Keratinocyte (primary cell): Measurements from ENCODE around the gene COL7A1. TPM values are rescaled to one million over a fixed set of nuclear protein-coding genes. Genes with fewer than 3 reads are reported as not detected.

Source experiments
- DNase-seq: peaks from one replicate; pipeline ENCODE4 v3.0.0-alpha.2; 2011; ENCODE audit warnings: low read depth, missing footprints, low spot score
- FAIRE-seq: peaks from 2 replicates; lab custom pipeline; 2011; peaks lifted over from hg19 to GRCh38; lab: Jason Lieb, UNC
- H2AFZ ChIP-seq: 2 replicates; pipeline ENCODE4 v1.6.0; 2012; ENCODE audit warnings: low read length, control low read depth, inconsistent platforms; ENCODE audit not compliant: control insufficient read depth
- H3K27ac ChIP-seq: 2 replicates; pipeline ENCODE4 v1.5.1; 2011; ENCODE audit warnings: low read length; ENCODE audit not compliant: control insufficient read depth, insufficient read depth
- H3K27me3 ChIP-seq: 3 replicates; pipeline ENCODE4 v1.6.0; 2011; ENCODE audit warnings: low read length; ENCODE audit not compliant: control insufficient read depth, insufficient read depth; ENCODE audit errors: extremely low read depth
- H3K36me3 ChIP-seq, 2 experiments: 2 replicates in 1 of 2; 3 replicates in 1 of 2; pipeline ENCODE4 v1.5.1; 2011; ENCODE audit warnings: low read length in 2 of 2, mild to moderate bottlenecking in 1 of 2; ENCODE audit not compliant: control insufficient read depth in 2 of 2, insufficient read depth in 2 of 2; ENCODE audit errors: extremely low read depth in 1 of 2
- H3K4me1 ChIP-seq: 3 replicates; pipeline ENCODE4 v1.5.1; 2011; ENCODE audit warnings: low read length; ENCODE audit not compliant: control insufficient read depth, insufficient read depth; ENCODE audit errors: extremely low read depth
- H3K4me2 ChIP-seq: 3 replicates; pipeline ENCODE4 v1.6.0; 2011; ENCODE audit warnings: low read depth, low read length; ENCODE audit not compliant: control insufficient read depth, insufficient read depth; ENCODE audit errors: extremely low read depth
- H3K4me3 ChIP-seq, 3 experiments: fragments of 200-600 bp in 1 of 3; sonication (generic) in 1 of 3; 2 replicates in 2 of 3; 3 replicates in 1 of 3; pipeline ENCODE4 v1.5.1; 2011 to 2016; ENCODE audit warnings: low read length in 3 of 3, mild to moderate bottlenecking in 3 of 3, control low read depth in 2 of 3, inconsistent platforms in 1 of 3, low read depth in 1 of 3, mixed read lengths in 1 of 3, mixed run types in 1 of 3, moderate library complexity in 1 of 3; ENCODE audit not compliant: control insufficient read depth in 2 of 3, insufficient read depth in 2 of 3; ENCODE audit errors: extremely low read depth in 1 of 3
- H3K79me2 ChIP-seq: 2 replicates; pipeline ENCODE4 v1.6.0; 2012; ENCODE audit warnings: low read length; ENCODE audit not compliant: control insufficient read depth, insufficient read depth
- H3K9ac ChIP-seq: 3 replicates; pipeline ENCODE4 v1.6.0; 2011; ENCODE audit warnings: low read length; ENCODE audit not compliant: control insufficient read depth, insufficient read depth; ENCODE audit errors: extremely low read depth
- H3K9me1 ChIP-seq: 3 replicates; pipeline ENCODE4 v1.6.0; 2011; ENCODE audit warnings: low read length; ENCODE audit not compliant: control insufficient read depth, insufficient read depth; ENCODE audit errors: extremely low read depth
- H3K9me3 ChIP-seq: 2 replicates; pipeline ENCODE4 v1.5.1; 2012; ENCODE audit warnings: low read depth, low read length; ENCODE audit not compliant: control insufficient read depth
- H4K20me1 ChIP-seq: 3 replicates; pipeline ENCODE4 v1.6.0; 2011; ENCODE audit warnings: low read length; ENCODE audit not compliant: control insufficient read depth, insufficient read depth; ENCODE audit errors: extremely low read depth
- CTCF ChIP-seq, 3 experiments: IDR thresholded peaks in 1 of 3; conservative IDR thresholded peaks in 1 of 3; optimal IDR thresholded peaks in 1 of 3; 2 replicates in 2 of 3; 3 replicates in 1 of 3; pipeline versions ENCODE3 to v1.5.1; 2011; ENCODE audit warnings: low read length in 3 of 3, mild to moderate bottlenecking in 3 of 3, moderate library complexity in 2 of 3, control low read depth in 1 of 3, inconsistent platforms in 1 of 3; ENCODE audit not compliant: insufficient read depth in 2 of 3; ENCODE audit errors: extremely low read depth in 1 of 3
- EZH2 ChIP-seq: IDR thresholded peaks from one replicate; pipeline ENCODE4 v1.6.1; 2012; ENCODE audit warnings: inconsistent platforms, mild to moderate bottlenecking, low read length, moderate library complexity
- dilution Hi-C: fragments of 300-500 bp; cut with MboI; formaldehyde crosslinking; loops from one replicate; pipeline ENCODE4 v1.7.0; 2020; ENCODE audit warnings: low sequenced_read_pairs; ENCODE audit not compliant: extremely low pct_ligation_motif_present
- polyA plus RNA-seq, 5 experiments: library from polyadenylated mRNA; depleted of rRNA in 3 of 5; stranded (reverse) in 3 of 5; stranded (forward) in 1 of 5; unstranded in 1 of 5; fragments of >200 nt; gene quantifications; 1 replicate in 1 of 5; 2 replicates in 3 of 5; 3 replicates in 1 of 5; pipeline versions ENCODE4 v1.2.1 to v1.2.3, GENCODE V29; 2011 to 2012; ENCODE audit warnings: missing spikeins in 2 of 5, low read depth in 1 of 5, low replicate concordance in 1 of 5

COL7A1 gene
- polyA plus RNA-seq, 1 donor (not counting 4 experiments of a cell fraction or from before 2014, with no cell fraction given) = 59.4 TPM

GRCh38 chr3:48635222-48636021 lies 40.3 kb upstream of the COL7A1 start, which contains the start of gene SLC26A6:
Gene SLC26A6 (minus strand): TSS chr3:48635461. CDS start chr3:48635393, 68 bp downstream.
- Histone ChIP-seq H3K27me3 (no peaks in the 10 kb centered on the region), H3K4me2 (peak within 1 kb of the TSS; percentile 96), H4K20me1 (peaks cover 2% of the 10 kb centered on the region), H3K79me2 (peaks cover 13% of the 10 kb centered on the region), H3K36me3 (peaks cover 16 to 18% of the 10 kb centered on the region in 2 experiments), H2AFZ (peak within 1 kb of the TSS; percentile 85), H3K4me1 (peaks cover 11% of the 10 kb centered on the region), H3K9ac (peak within 1 kb of the TSS; percentile 72), H3K4me3 (peak within 1 kb of the TSS; percentile 77 to 93 (median 80)), H3K9me1 (peaks cover 2% of the 10 kb centered on the region), H3K27ac (peak within 1 kb of the TSS; percentile 33), H3K9me3 (no peaks in the 10 kb centered on the region)
- no peak for TF ChIP-seq EZH2
- peak in 2 of 3 experiments; percentile 58 to 76 for TF ChIP-seq CTCF (optimal IDR thresholded peaks at IDR 0.05 in 1 of 3, IDR thresholded peaks at IDR 0.05 in 1 of 3, conservative IDR thresholded peaks at IDR 0.05 in 1 of 3; ENCODE audit: extremely low read depth in 1 of 3, insufficient read depth in 2 of 3, low read length in 3 of 3)
- peak; percentile 79 for FAIRE-seq
- no peak for DNase-seq
- dilution Hi-C loops = no loop called here

GRCh38 chr3:48634661-48635221 lies 39.6 kb upstream of the COL7A1 start:
- H3K9me1 ChIP-seq = peaks cover 2% of the 10 kb centered on the region
- peak overlapping the region; percentile 39 for H2AFZ ChIP-seq
- H3K79me2 ChIP-seq = peaks cover 13% of the 10 kb centered on the region
- peaks cover 2% of the 10 kb centered on the region for H4K20me1 ChIP-seq
- H3K4me1 ChIP-seq = peaks cover 11% of the 10 kb centered on the region
- TF ChIP-seq EZH2 (no peak), CTCF (optimal IDR thresholded peaks at IDR 0.05 in 1 of 3, IDR thresholded peaks at IDR 0.05 in 1 of 3, conservative IDR thresholded peaks at IDR 0.05 in 1 of 3; ENCODE audit: extremely low read depth in 1 of 3, insufficient read depth in 2 of 3, low read length in 3 of 3) (no peak)
- H3K9me3 ChIP-seq = no peaks in the 10 kb centered on the region
- H3K27ac ChIP-seq = peak overlapping the region; percentile 33
- no peaks in the 10 kb centered on the region for H3K27me3 ChIP-seq
- H3K36me3 ChIP-seq = peaks cover 21 to 22% of the 10 kb centered on the region in 2 experiments
- H3K4me2 ChIP-seq = peak overlapping the region; percentile 92
- FAIRE-seq (peak; percentile 62), DNase-seq (no peak)
- dilution Hi-C loops = no loop called here
- H3K9ac ChIP-seq = peak overlapping the region; percentile 72
- peak overlapping the region; percentile 77 to 93 (median 80) for H3K4me3 ChIP-seq
